K562 (cell line): ENCODE measurements around the gene ARHGAP28. TPM values are rescaled to one million over a fixed set of nuclear protein-coding genes. Genes with fewer than 3 reads are reported as not detected.
A peak's percentile ranks its signal among the peaks of the same experiment; 100 is the strongest.

ENCODE experiments used
- DACH1 ChIP-seq: fragments of 450-650 bp; IDR thresholded peaks from 2 replicates; pipeline ENCODE4 v1.6.1; 2018; ENCODE audit not compliant: partially characterized antibody
- EWSR1 ChIP-seq: fragments of 450-650 bp; IDR thresholded peaks from 2 replicates; pipeline ENCODE4 v1.6.1; 2018; ENCODE audit warnings: borderline replicate concordance, mild to moderate bottlenecking, low read depth, moderate library complexity; ENCODE audit not compliant: partially characterized antibody
- FIP1L1 ChIP-seq: fragments of 200-400 bp; formaldehyde crosslinking; IDR thresholded peaks from 2 replicates; pipeline ENCODE4 v1.6.1; 2018; ENCODE audit warnings: mild to moderate bottlenecking, low read depth, low read length; ENCODE audit not compliant: poor library complexity, severe bottlenecking
- FOXK1 ChIP-seq: sonication (generic); formaldehyde crosslinking; IDR thresholded peaks from 2 replicates; pipeline ENCODE4 v1.8.0; 2022; ENCODE audit warnings: missing genetic modification reagents, mild to moderate bottlenecking, borderline replicate concordance
- FOXK2 ChIP-seq, 2 experiments: fragments of 450-650 bp; IDR thresholded peaks in 1 of 2; conservative IDR thresholded peaks in 1 of 2; 2 replicates each; pipeline ENCODE4 v1.6.1; 2016; ENCODE audit warnings: low read depth in 2 of 2, mild to moderate bottlenecking in 1 of 2
- HSF4 ChIP-seq: fragments of 250-450 bp; sonication (Bioruptor Pico); IDR thresholded peaks from 2 replicates; pipeline ENCODE4 v2.1.2; 2022; ENCODE audit warnings: mild to moderate bottlenecking, moderate library complexity, borderline replicate concordance
- KAT7 ChIP-seq: sonication (generic); formaldehyde crosslinking; IDR thresholded peaks from 2 replicates; pipeline ENCODE4 v1.8.0; 2022; ENCODE audit warnings: missing genetic modification reagents, mild to moderate bottlenecking, borderline replicate concordance
- NEUROD1 ChIP-seq: fragments of 150-350 bp; IDR thresholded peaks from 2 replicates; pipeline ENCODE4 v1.6.1; 2014; ENCODE audit warnings: borderline replicate concordance, low read length, low read depth; ENCODE audit not compliant: partially characterized antibody
- NFIX ChIP-seq: fragments of 250-450 bp; sonication (Bioruptor Pico); IDR thresholded peaks from 2 replicates; pipeline ENCODE4 v1.4.0; 2020; ENCODE audit warnings: low read depth, mild to moderate bottlenecking, moderate library complexity
- POU5F1 ChIP-seq: fragments of 150-350 bp; IDR thresholded peaks from 2 replicates; pipeline ENCODE4 v1.6.1; 2014; ENCODE audit warnings: borderline replicate concordance, low read length, low read depth, mild to moderate bottlenecking; ENCODE audit not compliant: partially characterized antibody
- PYGO2 ChIP-seq: fragments of 450-650 bp; IDR thresholded peaks from 2 replicates; pipeline ENCODE4 v1.6.1; 2016; ENCODE audit warnings: mild to moderate bottlenecking, missing genetic modification characterization, moderate library complexity, missing compliant biosample characterization
- RBM15 ChIP-seq: fragments of 200-400 bp; formaldehyde crosslinking; IDR thresholded peaks from 2 replicates; pipeline ENCODE4 v1.6.1; 2018; ENCODE audit warnings: mild to moderate bottlenecking, low read length, moderate library complexity; ENCODE audit not compliant: insufficient read depth
- RBM17 ChIP-seq: fragments of 200-400 bp; formaldehyde crosslinking; IDR thresholded peaks from 2 replicates; pipeline ENCODE4 v1.6.1; 2017; ENCODE audit warnings: low read depth, mild to moderate bottlenecking, low read length, borderline replicate concordance
- SIN3A ChIP-seq, 2 experiments: fragments of 150-350 bp in 1 of 2; IDR thresholded peaks; 2 replicates each; pipeline ENCODE4 v1.6.1; 2011 to 2016; ENCODE audit warnings: borderline replicate concordance in 2 of 2, low read depth in 2 of 2, low read length in 2 of 2, mild to moderate bottlenecking in 2 of 2, moderate library complexity in 2 of 2; ENCODE audit not compliant: control insufficient read depth in 1 of 2
- SMAD4 ChIP-seq: fragments of 250-450 bp; sonication (Bioruptor Pico); conservative IDR thresholded peaks from 2 replicates; pipeline ENCODE4 v1.8.0; 2021; ENCODE audit warnings: inconsistent platforms, mild to moderate bottlenecking, moderate library complexity
- XRCC3 ChIP-seq: fragments of 450-650 bp; IDR thresholded peaks from 2 replicates; pipeline ENCODE4 v1.6.1; 2017; ENCODE audit warnings: mild to moderate bottlenecking, moderate library complexity
- ZNF354B ChIP-seq: fragments of 250-450 bp; sonication (Bioruptor Pico); IDR thresholded peaks from 2 replicates; pipeline ENCODE4 v1.4.0; 2020
- ZNF41 ChIP-seq: fragments of 250-450 bp; sonication (Bioruptor Pico); conservative IDR thresholded peaks from 2 replicates; pipeline ENCODE4 v1.4.0; 2020; ENCODE audit warnings: mild to moderate bottlenecking
- ZNF766 ChIP-seq: fragments of 200-800 bp; sonication (Bioruptor generic); conservative IDR thresholded peaks from 2 replicates; pipeline ENCODE4 v1.6.1; 2016; ENCODE audit warnings: missing genetic modification characterization, missing compliant biosample characterization
- polyA plus RNA-seq, 8 experiments: library from polyadenylated mRNA; depleted of rRNA in 4 of 8; stranded (reverse) in 5 of 8; unstranded in 3 of 8; fragments of >200 nt; fragmentation: Nextera tagmentation in 2 of 8; fragmentation: Illumina TruSeq in 1 of 8; extraction: Ambion mirVana in 2 of 8; extraction: Trizol in 1 of 8; gene quantifications; 2 replicates each; pipeline versions ENCODE4 v1.2.1 to v1.2.3, GENCODE V29; 2011 to 2014; ENCODE audit warnings: inconsistent platforms in 1 of 8, missing spikeins in 1 of 8
- total RNA-seq, 7 experiments: library from RNA; depleted of rRNA in 6 of 7; stranded (reverse); fragments of >200 nt in 6 of 7; fragmentation: Illumina TruSeq in 2 of 7; extraction: Trizol in 2 of 7; gene quantifications; 2 replicates each; pipeline versions ENCODE4 v1.2.1 to v1.2.3, GENCODE V29; 2011 to 2021; ENCODE audit warnings: low replicate concordance in 1 of 7
- TF ChIP-seq, protein P1 (sequence below): fragments of 250-450 bp; sonication (Bioruptor Pico); IDR thresholded peaks from 2 replicates; pipeline ENCODE4 v1.4.0; 2020; ENCODE audit warnings: borderline replicate concordance
- TF ChIP-seq, protein P2 (sequence below): sonication (generic); formaldehyde crosslinking; IDR thresholded peaks from 2 replicates; pipeline ENCODE4 v1.9.0; 2022; ENCODE audit warnings: mild to moderate bottlenecking, missing genetic modification reagents
- TF ChIP-seq, protein P3 (sequence below): fragments of 450-650 bp; IDR thresholded peaks from 2 replicates; pipeline ENCODE4 v1.6.1; 2018; ENCODE audit warnings: mild to moderate bottlenecking, low read depth; ENCODE audit not compliant: partially characterized antibody

ARHGAP28 gene
- total and polyA plus RNA-seq, 9 of the 15 experiments (the other 6 are each of a cell fraction or from before 2014, with no cell fraction given): 0.93 to 5.9 (median 5.0) TPM

GRCh38 chr18:6682437-6683111 is 46.9 kb upstream of the ARHGAP28 start (continued):
- TF ChIP-seq NEUROD1 (no peak), EWSR1 (no peak), ZNF354B (no peak), ZNF766 (CRISPR knock-in tag) (peak; percentile 31; the same call in 1 of the 2 replicates), FOXK1 (0 out of 2 replicates have a peak, but pooled peaks have one; percentile 70), SMAD4 (CRISPR knock-in tag) (no peak), RBM15 (no peak), DACH1 (no peak), PYGO2 (tag) (peak; percentile 10; the same call in 1 of the 2 replicates), ZNF41 (CRISPR knock-in tag) (no peak), NFIX (CRISPR knock-in tag) (no peak), XRCC3 (no peak), RBM17 (no peak), FIP1L1 (no peak), SIN3A (IDR thresholded peaks at IDR 0.05; ENCODE audit: borderline replicate concordance in 2 of 2, control insufficient read depth in 1 of 2, low read depth in 2 of 2, low read length in 2 of 2) (peak in 1 of 2 experiments; percentile 29; a peak in 1 of 4 replicates), FOXK2 (conservative IDR thresholded peaks at IDR 0.05 in 1 of 2, IDR thresholded peaks at IDR 0.05 in 1 of 2; ENCODE audit: low read depth in 2 of 2) (peak in 1 of 2 experiments; percentile 85; a peak in 3 of 4 replicates), KAT7 (CRISPR knock-in tag) (0 out of 2 replicates have a peak, but pooled peaks have one; percentile 52), POU5F1 (no peak), HSF4 (CRISPR knock-in tag) (no peak)
- TF ChIP-seq, protein P1, sequence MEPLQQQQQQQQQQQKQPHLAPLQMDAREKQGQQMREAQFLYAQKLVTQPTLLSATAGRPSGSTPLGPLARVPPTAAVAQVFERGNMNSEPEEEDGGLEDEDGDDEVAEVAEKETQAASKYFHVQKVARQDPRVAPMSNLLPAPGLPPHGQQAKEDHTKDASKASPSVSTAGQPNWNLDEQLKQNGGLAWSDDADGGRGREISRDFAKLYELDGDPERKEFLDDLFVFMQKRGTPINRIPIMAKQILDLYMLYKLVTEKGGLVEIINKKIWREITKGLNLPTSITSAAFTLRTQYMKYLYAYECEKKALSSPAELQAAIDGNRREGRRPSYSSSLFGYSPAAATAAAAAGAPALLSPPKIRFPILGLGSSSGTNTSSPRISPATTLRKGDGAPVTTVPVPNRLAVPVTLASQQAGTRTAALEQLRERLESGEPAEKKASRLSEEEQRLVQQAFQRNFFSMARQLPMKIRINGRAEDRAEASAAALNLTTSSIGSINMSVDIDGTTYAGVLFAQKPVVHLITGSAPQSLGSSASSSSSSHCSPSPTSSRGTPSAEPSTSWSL (CRISPR knock-in tag): no peak
- TF ChIP-seq, protein P2, sequence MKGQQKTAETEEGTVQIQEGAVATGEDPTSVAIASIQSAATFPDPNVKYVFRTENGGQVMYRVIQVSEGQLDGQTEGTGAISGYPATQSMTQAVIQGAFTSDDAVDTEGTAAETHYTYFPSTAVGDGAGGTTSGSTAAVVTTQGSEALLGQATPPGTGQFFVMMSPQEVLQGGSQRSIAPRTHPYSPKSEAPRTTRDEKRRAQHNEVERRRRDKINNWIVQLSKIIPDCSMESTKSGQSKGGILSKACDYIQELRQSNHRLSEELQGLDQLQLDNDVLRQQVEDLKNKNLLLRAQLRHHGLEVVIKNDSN (CRISPR knock-in tag): no peak
- TF ChIP-seq, protein P3, sequence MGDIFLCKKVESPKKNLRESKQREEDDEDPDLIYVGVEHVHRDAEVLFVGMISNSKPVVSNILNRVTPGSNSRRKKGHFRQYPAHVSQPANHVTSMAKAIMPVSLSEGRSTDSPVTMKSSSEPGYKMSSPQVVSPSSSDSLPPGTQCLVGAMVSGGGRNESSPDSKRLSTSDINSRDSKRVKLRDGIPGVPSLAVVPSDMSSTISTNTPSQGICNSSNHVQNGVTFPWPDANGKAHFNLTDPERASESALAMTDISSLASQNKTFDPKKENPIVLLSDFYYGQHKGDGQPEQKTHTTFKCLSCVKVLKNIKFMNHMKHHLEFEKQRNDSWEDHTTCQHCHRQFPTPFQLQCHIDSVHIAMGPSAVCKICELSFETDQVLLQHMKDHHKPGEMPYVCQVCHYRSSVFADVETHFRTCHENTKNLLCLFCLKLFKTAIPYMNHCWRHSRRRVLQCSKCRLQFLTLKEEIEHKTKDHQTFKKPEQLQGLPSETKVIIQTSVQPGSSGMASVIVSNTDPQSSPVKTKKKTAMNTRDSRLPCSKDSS: peak; percentile 64
